Effector memory CD4-positive, alpha-beta T cell (primary cell): ENCODE measurements around the gene SURF6.
"Not testable (repeated sequence)": the region's sequence is repeated elsewhere in the genome, so short reads cannot be mapped to it uniquely, and the experiment has no call there.

Source experiments
- DNase-seq, 3 donors: peaks; one replicate each; pipeline ENCODE4 v3.0.0-alpha.2; 2020
- H3K27ac ChIP-seq: 2 replicates; pipeline ENCODE4 v1.7.0; 2013; ENCODE audit warnings: mild to moderate bottlenecking, low read length, moderate library complexity; ENCODE audit not compliant: insufficient read depth, poor library complexity, severe bottlenecking
- H3K27me3 ChIP-seq: replicated peaks from 2 replicates; pipeline ENCODE4 v1.7.0; 2013; ENCODE audit warnings: mild to moderate bottlenecking, low read length; ENCODE audit not compliant: insufficient read depth, control insufficient read depth, poor library complexity, severe bottlenecking
- H3K36me3 ChIP-seq: 2 replicates; pipeline ENCODE4 v1.7.0; 2013; ENCODE audit warnings: mild to moderate bottlenecking, low read length, moderate library complexity; ENCODE audit not compliant: control insufficient read depth, insufficient read depth
- H3K4me1 ChIP-seq: 2 replicates; pipeline ENCODE4 v1.7.0; 2013; ENCODE audit warnings: low read length, mild to moderate bottlenecking; ENCODE audit not compliant: control insufficient read depth, insufficient read depth, poor library complexity, severe bottlenecking
- H3K4me3 ChIP-seq: 2 replicates; pipeline ENCODE4 v1.7.0; 2013; ENCODE audit warnings: low read length, low read depth, mild to moderate bottlenecking; ENCODE audit not compliant: insufficient read depth, poor library complexity, severe bottlenecking
- H3K9me3 ChIP-seq: 2 replicates; pipeline ENCODE4 v1.7.0; 2013; ENCODE audit warnings: mild to moderate bottlenecking, low read length, moderate library complexity; ENCODE audit not compliant: control insufficient read depth

Gene SURF6

GRCh38 chr9:133309608-133310007 lies 26.4 kb downstream of the SURF6 start:
- H3K4me1 ChIP-seq: no peaks in the 10 kb centered on the region
- DNase-seq: no peak
- H3K27me3 ChIP-seq: no peaks in the 10 kb centered on the region
- no peak overlapping the region for H3K4me3 ChIP-seq
- no peaks in the 10 kb centered on the region for H3K36me3 ChIP-seq
- H3K9me3 ChIP-seq: no peaks in the 10 kb centered on the region
- H3K27ac ChIP-seq: no peak overlapping the region

- Histone ChIP-seq H3K4me3 (no peak overlapping the region), H3K27me3 (no peaks in the 10 kb centered on the region), H3K27ac (no peak overlapping the region), H3K4me1 (no peaks in the 10 kb centered on the region), H3K9me3 (no peaks in the 10 kb centered on the region), H3K36me3 (no peaks in the 10 kb centered on the region)
- DNase-seq: no peak
Observed at GRCh38 chr9:133307301-133307700, 28.7 kb downstream of the SURF6 start.

DNA sequence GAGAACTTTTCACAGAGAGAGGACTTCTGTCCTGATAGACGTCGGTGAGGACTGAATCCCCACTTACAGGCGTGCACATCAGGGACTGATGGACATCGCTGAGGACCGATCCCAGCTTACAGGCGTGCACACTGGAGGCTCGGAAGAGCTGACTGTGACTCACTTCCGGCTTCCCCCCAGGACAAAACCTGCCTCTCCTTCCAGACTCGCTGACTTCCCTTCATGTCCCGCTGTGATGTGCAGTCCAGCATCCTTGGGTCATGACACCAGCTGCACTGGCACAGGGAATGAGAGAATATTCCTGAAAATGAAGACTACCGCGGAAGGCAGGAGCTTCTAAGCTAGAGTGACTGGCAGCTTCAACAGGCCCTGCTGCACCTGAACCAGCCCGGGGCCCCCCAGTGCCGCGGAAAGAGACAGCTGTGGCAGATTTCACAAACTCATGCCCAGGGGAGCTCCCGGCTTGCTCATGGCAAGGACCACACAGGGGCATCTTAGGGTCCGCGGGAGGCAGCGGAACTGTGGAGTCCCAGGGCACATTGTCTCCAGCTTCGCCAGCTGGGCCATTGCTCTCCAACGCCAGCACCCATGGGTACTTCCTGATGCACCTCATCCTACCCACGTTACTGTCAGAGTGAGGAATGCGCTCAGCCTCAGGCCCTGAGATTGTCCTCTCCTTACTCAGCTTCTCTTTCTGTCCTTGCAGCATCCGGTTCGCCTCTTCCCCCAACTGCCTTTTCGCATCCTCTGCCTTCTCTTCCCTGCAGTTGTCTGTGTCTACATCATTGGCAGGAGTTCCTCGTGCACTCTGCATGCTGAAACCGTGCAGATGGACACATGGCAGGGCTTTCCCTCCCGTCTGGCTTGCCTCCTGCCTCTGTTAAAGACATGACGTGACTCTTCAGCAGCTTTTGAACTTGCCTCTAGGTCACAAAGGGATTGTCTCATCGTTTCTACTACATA lies 29.5 kb downstream of the SURF6 start:
- no peak for DNase-seq
- no peaks in the 10 kb centered on the region for H3K4me1 ChIP-seq
- no peaks in the 10 kb centered on the region for H3K9me3 ChIP-seq
- no peaks in the 10 kb centered on the region for H3K27me3 ChIP-seq
- H3K36me3 ChIP-seq: no peaks in the 10 kb centered on the region
- no peak overlapping the region for H3K27ac ChIP-seq
- H3K4me3 ChIP-seq: no peak overlapping the region

- Histone ChIP-seq H3K4me1 (no peaks in the 10 kb centered on the region), H3K27me3 (no peaks in the 10 kb centered on the region), H3K36me3 (no peaks in the 10 kb centered on the region), H3K4me3 (no peak overlapping the region), H3K9me3 (no peaks in the 10 kb centered on the region), H3K27ac (no peak overlapping the region)
- no peak for DNase-seq
Observed at GRCh38 chr9:133305731-133306130, 30.3 kb downstream of the SURF6 start.

DNA sequence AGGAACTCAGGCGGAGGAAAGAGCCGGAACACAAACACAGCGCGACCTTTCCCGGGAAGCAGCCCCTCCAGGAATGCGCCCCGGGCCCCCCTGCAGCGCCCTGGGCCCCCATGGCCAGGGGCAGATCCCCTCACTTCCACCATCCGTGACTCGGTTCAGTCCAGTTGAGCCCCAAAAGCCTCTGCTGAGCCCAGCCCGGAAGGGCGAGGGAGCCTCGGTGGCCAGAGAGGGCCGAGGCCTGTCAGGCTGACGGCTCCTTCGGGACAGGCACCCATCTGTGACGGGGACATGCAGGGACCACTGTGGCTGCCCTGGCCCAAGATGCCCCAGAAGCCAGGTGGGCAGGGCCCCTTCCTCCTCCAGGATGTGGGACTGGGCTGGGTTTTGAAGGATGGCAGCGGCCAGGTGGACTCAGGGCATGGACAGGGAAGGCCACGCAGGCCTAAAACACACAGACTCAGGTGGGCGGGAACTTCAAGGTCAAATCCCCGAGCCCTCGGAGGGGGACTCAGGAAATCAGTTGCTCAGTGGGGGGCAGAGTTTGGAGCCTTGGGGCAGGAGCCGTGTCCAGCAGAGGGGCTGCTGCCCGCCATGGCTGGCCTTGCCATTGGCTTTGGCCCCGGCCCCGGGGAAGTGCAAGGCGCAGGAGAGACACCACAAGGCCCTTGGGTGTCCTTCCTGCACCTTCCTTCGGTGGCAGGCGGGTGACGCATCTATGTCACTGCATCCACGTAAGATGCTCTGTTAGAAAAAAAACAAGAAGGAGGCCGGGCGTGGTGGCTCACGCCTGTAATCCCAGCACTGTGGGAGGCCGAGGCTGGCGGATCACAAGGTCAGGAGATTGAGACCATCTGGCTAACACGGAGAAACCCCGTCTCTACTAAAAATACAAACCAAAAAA lies 31.3 kb downstream of the SURF6 start:
- Histone ChIP-seq H3K27ac (no peak overlapping the region), H3K27me3 (no peaks in the 10 kb centered on the region), H3K9me3 (no peaks in the 10 kb centered on the region), H3K4me3 (no peak overlapping the region), H3K4me1 (no peaks in the 10 kb centered on the region), H3K36me3 (no peaks in the 10 kb centered on the region)
- DNase-seq: no peak

DNA sequence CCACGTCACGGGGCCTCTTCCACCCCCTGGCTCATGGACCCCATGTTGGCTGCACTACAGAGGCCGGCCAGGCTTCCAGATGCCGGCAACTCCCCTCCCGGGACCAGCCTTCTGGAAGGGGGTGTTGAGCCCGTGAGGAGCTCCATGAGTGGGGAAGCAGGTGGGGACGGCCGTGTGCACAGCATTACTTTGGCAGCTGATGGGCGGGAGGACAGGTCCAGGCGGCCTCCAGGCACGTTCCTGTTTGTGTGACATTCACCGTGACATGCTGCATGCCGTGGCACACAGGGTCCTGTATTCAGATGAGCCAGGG lies 31.9 kb downstream of the SURF6 start:
- Histone ChIP-seq H3K36me3 (no peaks in the 10 kb centered on the region), H3K27me3 (no peaks in the 10 kb centered on the region), H3K4me3 (no peak overlapping the region), H3K27ac (no peak overlapping the region), H3K9me3 (no peaks in the 10 kb centered on the region), H3K4me1 (no peaks in the 10 kb centered on the region)
- no peak for DNase-seq

GRCh38 chr9:133303266-133304157 lies 32.5 kb downstream of the SURF6 start:
- no peak for DNase-seq
- no peaks in the 10 kb centered on the region for H3K27me3 ChIP-seq
- H3K9me3 ChIP-seq: no peaks in the 10 kb centered on the region
- no peak overlapping the region for H3K27ac ChIP-seq
- H3K4me1 ChIP-seq: no peaks in the 10 kb centered on the region
- H3K36me3 ChIP-seq: no peaks in the 10 kb centered on the region
- H3K4me3 ChIP-seq: no peak overlapping the region

GRCh38 chr9:133301253-133302230 lies 34.4 kb downstream of the SURF6 start:
- Histone ChIP-seq H3K9me3 (no peaks in the 10 kb centered on the region), H3K4me1 (no peaks in the 10 kb centered on the region), H3K4me3 (no peak overlapping the region), H3K27me3 (no peaks in the 10 kb centered on the region), H3K36me3 (no peaks in the 10 kb centered on the region), H3K27ac (no peak overlapping the region)
- no peak for DNase-seq

DNA sequence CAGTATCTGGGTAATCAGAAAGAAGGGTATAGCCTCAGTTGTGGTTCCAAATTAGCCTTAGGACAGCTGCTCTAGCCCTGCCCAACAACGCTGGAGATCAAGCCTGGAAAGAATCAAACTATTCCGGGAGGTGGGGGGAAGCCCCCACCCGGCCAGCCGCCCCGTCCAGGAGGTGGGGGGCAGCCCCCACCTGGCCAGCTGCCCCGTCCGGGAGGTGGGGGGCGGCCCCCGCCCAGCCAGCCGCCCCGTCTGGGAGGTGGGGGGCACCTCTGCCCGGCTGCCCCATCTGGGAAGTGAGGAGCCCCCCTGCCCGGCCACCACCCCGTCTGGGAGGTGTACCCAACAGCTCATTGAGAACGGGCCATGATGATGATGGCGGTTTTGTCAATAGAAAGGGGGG lies 36.0 kb downstream of the SURF6 start:
- H3K9me3 ChIP-seq, H3K36me3 ChIP-seq, H3K4me1 ChIP-seq, H3K27me3 ChIP-seq, H3K4me3 ChIP-seq, DNase-seq, H3K27ac ChIP-seq: not testable (repeated sequence)
